PC-9 (cell line): ENCODE data around the gene TMEM117.

ENCODE experiments used
- EZH2 ChIP-seq: fragments of 200-600 bp; sonication (generic); IDR thresholded peaks from 2 replicates; pipeline ENCODE4 v1.8.0; 2017; ENCODE audit warnings: antibody characterized with exemption, low read depth
- TF ChIP-seq, protein P1 (sequence below): fragments of 200-600 bp; sonication (generic); conservative IDR thresholded peaks from 2 replicates; pipeline ENCODE4 v1.6.1; 2017; ENCODE audit warnings: mixed run types, antibody characterized with exemption, mild to moderate bottlenecking, moderate library complexity

DNA sequence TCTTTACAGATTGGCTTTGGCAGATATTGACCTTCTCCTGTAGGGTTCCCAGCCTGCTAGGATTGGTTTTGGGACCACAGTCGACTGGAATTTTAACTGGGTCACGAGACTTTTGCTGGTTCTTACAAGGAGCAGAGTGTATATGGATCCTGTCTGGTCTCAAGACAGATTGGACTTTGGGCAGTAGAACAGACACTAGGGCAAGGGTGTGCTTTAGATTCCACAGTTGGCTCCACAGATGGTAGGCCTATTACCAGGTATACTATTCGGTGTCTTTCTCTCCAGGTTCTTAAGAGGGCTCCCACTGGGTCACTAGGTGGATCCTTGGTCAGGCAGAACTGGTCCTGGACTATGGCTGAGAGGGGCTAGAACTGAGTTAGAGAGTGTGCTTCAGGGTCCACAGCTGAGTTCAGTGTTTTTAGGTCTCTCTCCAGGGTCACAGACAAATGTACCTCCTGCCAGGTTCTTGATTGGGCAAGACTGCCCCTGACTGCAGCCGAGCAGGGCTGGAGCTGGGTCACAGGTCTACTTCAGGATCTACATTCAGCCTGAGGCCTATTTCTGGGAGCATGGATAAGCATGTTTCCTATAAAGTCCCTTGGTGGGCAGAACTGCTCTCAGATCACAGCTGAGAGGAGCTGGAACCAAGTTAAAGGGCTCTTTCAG, 460.2 kb downstream of the TMEM117 start:
- TF ChIP-seq, protein P1, sequence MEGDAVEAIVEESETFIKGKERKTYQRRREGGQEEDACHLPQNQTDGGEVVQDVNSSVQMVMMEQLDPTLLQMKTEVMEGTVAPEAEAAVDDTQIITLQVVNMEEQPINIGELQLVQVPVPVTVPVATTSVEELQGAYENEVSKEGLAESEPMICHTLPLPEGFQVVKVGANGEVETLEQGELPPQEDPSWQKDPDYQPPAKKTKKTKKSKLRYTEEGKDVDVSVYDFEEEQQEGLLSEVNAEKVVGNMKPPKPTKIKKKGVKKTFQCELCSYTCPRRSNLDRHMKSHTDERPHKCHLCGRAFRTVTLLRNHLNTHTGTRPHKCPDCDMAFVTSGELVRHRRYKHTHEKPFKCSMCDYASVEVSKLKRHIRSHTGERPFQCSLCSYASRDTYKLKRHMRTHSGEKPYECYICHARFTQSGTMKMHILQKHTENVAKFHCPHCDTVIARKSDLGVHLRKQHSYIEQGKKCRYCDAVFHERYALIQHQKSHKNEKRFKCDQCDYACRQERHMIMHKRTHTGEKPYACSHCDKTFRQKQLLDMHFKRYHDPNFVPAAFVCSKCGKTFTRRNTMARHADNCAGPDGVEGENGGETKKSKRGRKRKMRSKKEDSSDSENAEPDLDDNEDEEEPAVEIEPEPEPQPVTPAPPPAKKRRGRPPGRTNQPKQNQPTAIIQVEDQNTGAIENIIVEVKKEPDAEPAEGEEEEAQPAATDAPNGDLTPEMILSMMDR, result no peak
- TF ChIP-seq EZH2, result no peak
